H9 (cell line): ENCODE measurements around the gene ASF1B. TPM values are rescaled to one million over a fixed set of nuclear protein-coding genes. Genes with fewer than 3 reads are reported as not detected.

Experiments used
- DNase-seq: peaks from one replicate; pipeline ENCODE4 v3.0.0-alpha.2; 2017
- H2AFZ ChIP-seq: one replicate; pipeline ENCODE4 v1.6.1; 2013; ENCODE audit warnings: mild to moderate bottlenecking, low read length, control low read depth, moderate library complexity
- H2AK5ac ChIP-seq: 2 replicates; pipeline ENCODE4 v1.6.1; 2013; ENCODE audit warnings: low read length, control low read depth, mixed read lengths; ENCODE audit not compliant: insufficient read length
- H2BK120ac ChIP-seq: one replicate; pipeline ENCODE4 v1.6.1; 2013; ENCODE audit warnings: low read depth, mild to moderate bottlenecking, low read length, control low read depth, inconsistent platforms; ENCODE audit not compliant: poor library complexity, severe bottlenecking
- H2BK12ac ChIP-seq: 2 replicates; pipeline ENCODE4 v1.6.1; 2013; ENCODE audit warnings: low read length, control low read depth, mixed read lengths, low read depth; ENCODE audit not compliant: insufficient read length
- H2BK15ac ChIP-seq: 2 replicates; pipeline ENCODE4 v1.6.1; 2013; ENCODE audit warnings: low read depth, low read length, control low read depth
- H2BK20ac ChIP-seq: one replicate; pipeline ENCODE4 v1.6.1; 2013; ENCODE audit warnings: low read depth, mild to moderate bottlenecking, low read length, control low read depth, inconsistent platforms; ENCODE audit not compliant: poor library complexity, severe bottlenecking
- H2BK5ac ChIP-seq: 2 replicates; pipeline ENCODE4 v1.6.1; 2013; ENCODE audit warnings: low read length, control low read depth, mixed read lengths; ENCODE audit not compliant: insufficient read length
- H3K14ac ChIP-seq: 2 replicates; pipeline ENCODE4 v1.6.1; 2013; ENCODE audit warnings: low read length, control low read depth; ENCODE audit not compliant: insufficient read depth
- H3K18ac ChIP-seq: 2 replicates; pipeline ENCODE4 v1.6.1; 2013; ENCODE audit warnings: low read depth, mild to moderate bottlenecking, mixed read lengths, low read length, control low read depth; ENCODE audit not compliant: insufficient read length
- H3K23ac ChIP-seq: 2 replicates; pipeline ENCODE4 v1.6.1; 2013; ENCODE audit warnings: low read length, control low read depth, mixed read lengths, low read depth; ENCODE audit not compliant: insufficient read length
- H3K23me2 ChIP-seq: 2 replicates; pipeline ENCODE4 v1.6.1; 2013; ENCODE audit warnings: low read depth, mild to moderate bottlenecking, mixed read lengths, low read length, control low read depth; ENCODE audit not compliant: insufficient read length, poor library complexity, severe bottlenecking
- H3K27ac ChIP-seq: 2 replicates; pipeline ENCODE4 v1.5.1; 2013; ENCODE audit warnings: low read length, control low read depth, mixed read lengths, low read depth; ENCODE audit not compliant: insufficient read length
- H3K27me3 ChIP-seq: 2 replicates; pipeline ENCODE4 v1.6.1; 2013; ENCODE audit warnings: low read length, control low read depth, inconsistent platforms; ENCODE audit not compliant: insufficient read depth
- H3K4ac ChIP-seq: 2 replicates; pipeline ENCODE4 v1.6.1; 2013; ENCODE audit warnings: low read depth, mild to moderate bottlenecking, control low read depth, inconsistent platforms, low read length, moderate library complexity
- H3K4me1 ChIP-seq: 2 replicates; pipeline ENCODE4 v1.6.1; 2013; ENCODE audit warnings: low read length, control low read depth, inconsistent platforms; ENCODE audit not compliant: insufficient read depth
- H3K4me2 ChIP-seq: 2 replicates; pipeline ENCODE4 v1.6.1; 2013; ENCODE audit warnings: low read length, control low read depth, mixed read lengths; ENCODE audit not compliant: insufficient read length, insufficient read depth
- H3K56ac ChIP-seq: 2 replicates; pipeline ENCODE4 v1.6.1; 2013; ENCODE audit warnings: low read depth, mild to moderate bottlenecking, mixed read lengths, low read length, control low read depth; ENCODE audit not compliant: insufficient read length
- H3K79me1 ChIP-seq: 2 replicates; pipeline ENCODE4 v1.6.1; 2013; ENCODE audit warnings: low read depth, mild to moderate bottlenecking, moderate library complexity, low read length, control low read depth, inconsistent platforms; ENCODE audit not compliant: insufficient read depth, poor library complexity, severe bottlenecking
- H3K79me2 ChIP-seq: 2 replicates; pipeline ENCODE4 v1.6.1; 2013; ENCODE audit warnings: low read length, control low read depth, inconsistent platforms; ENCODE audit not compliant: insufficient read depth
- H3K9ac ChIP-seq: 2 replicates; pipeline ENCODE4 v1.6.1; 2013; ENCODE audit warnings: low read length, control low read depth, mixed read lengths; ENCODE audit not compliant: insufficient read length; ENCODE audit errors: extremely low read depth
- H3K9me3 ChIP-seq: one replicate; pipeline ENCODE4 v1.6.1; 2013; ENCODE audit warnings: low read depth, low read length, inconsistent platforms; ENCODE audit not compliant: control insufficient read depth
- H3T11ph ChIP-seq: one replicate; pipeline ENCODE4 v1.6.1; 2013; ENCODE audit warnings: mild to moderate bottlenecking, low read length, control low read depth, inconsistent platforms
- H4K20me1 ChIP-seq: one replicate; pipeline ENCODE4 v1.6.1; 2013; ENCODE audit not compliant: control insufficient read depth, insufficient read length, insufficient read depth
- H4K5ac ChIP-seq: 2 replicates; pipeline ENCODE4 v1.6.1; 2013; ENCODE audit warnings: low read depth, mild to moderate bottlenecking, mixed read lengths, low read length, control low read depth; ENCODE audit not compliant: insufficient read length
- H4K8ac ChIP-seq: replicated peaks from 2 replicates; pipeline ENCODE4 v1.6.1; 2013; ENCODE audit warnings: low read length, control low read depth, mixed read lengths, low read depth; ENCODE audit not compliant: insufficient read length
- H4K91ac ChIP-seq: 2 replicates; pipeline ENCODE4 v1.6.1; 2013; ENCODE audit warnings: low read depth, mild to moderate bottlenecking, moderate library complexity, mixed read lengths, low read length, control low read depth; ENCODE audit not compliant: insufficient read length
- H3K27ac Mint-ChIP-seq, 3 experiments: 2 replicates in 2 of 3; 3 replicates in 1 of 3; pipeline ENCODE4 v1.8.0; 2020 to 2021; ENCODE audit warnings: mixed read lengths in 3 of 3, mild to moderate bottlenecking in 1 of 3, moderate library complexity in 1 of 3
- H3K27me3 Mint-ChIP-seq: 2 replicates; pipeline ENCODE4 v1.8.0; 2021; ENCODE audit warnings: low read depth, mild to moderate bottlenecking, moderate library complexity, mixed read lengths
- H3K36me3 Mint-ChIP-seq, 3 experiments: 2 replicates in 2 of 3; 3 replicates in 1 of 3; pipeline ENCODE4 v1.8.0; 2020 to 2021; ENCODE audit warnings: low read depth in 3 of 3, mixed read lengths in 3 of 3; ENCODE audit not compliant: insufficient read depth in 1 of 3
- H3K4me1 Mint-ChIP-seq, 2 experiments: 2 replicates each; pipeline ENCODE4 v1.8.0; 2020; ENCODE audit warnings: mixed read lengths in 2 of 2
- H3K4me3 Mint-ChIP-seq, 2 experiments: 2 replicates in 1 of 2; 3 replicates in 1 of 2; pipeline ENCODE4 v1.8.0; 2020 to 2021; ENCODE audit warnings: mild to moderate bottlenecking in 2 of 2, mixed read lengths in 2 of 2, moderate library complexity in 1 of 2
- H3K9me3 Mint-ChIP-seq, 2 experiments: 2 replicates in 1 of 2; 3 replicates in 1 of 2; pipeline ENCODE4 v1.8.0; 2020; ENCODE audit warnings: mild to moderate bottlenecking in 2 of 2, mixed read lengths in 2 of 2, moderate library complexity in 1 of 2
- CTCF ChIP-seq: fragments of 200-600 bp; sonication (generic); conservative IDR thresholded peaks from 3 replicates; pipeline ENCODE4 v1.8.0; 2021; ENCODE audit warnings: antibody characterized with exemption, mild to moderate bottlenecking
- WGBS: extraction: QIAGEN DNeasy Blood & Tissue Kit; methylation state at CpG from one replicate; pipeline ENCODE4 v1.1.7; 2013; ENCODE audit warnings: missing lambda C conversion rate, low lambda C conversion rate, mixed read lengths; ENCODE audit not compliant: insufficient read length; ENCODE audit errors: extremely low coverage; 5-methylcytosine and 5-hydroxymethylcytosine counted together
- total RNA-seq: library from RNA; stranded (reverse); gene quantifications from 2 replicates; pipeline ENCODE4 v1.2.1, GENCODE V29; 2021

ASF1B gene
- total RNA-seq, 1 experiment from 2014 or later, result 46.6 TPM

GRCh38 chr19:14082675-14082960 is 53.8 kb downstream of the ASF1B start:
- no peak for TF ChIP-seq CTCF
- no peak overlapping the region for H3K4ac ChIP-seq
- H3K27ac Mint-ChIP-seq, result no peak overlapping the region
- no peak overlapping the region for H4K91ac ChIP-seq
- H3K36me3 Mint-ChIP-seq, result peaks cover 0 to 11% (median 3%) of the 10 kb centered on the region in 3 experiments; a peak in 5 of 7 replicates
- DNase-seq, result no peak
- H3K23me2 ChIP-seq, result peaks cover 9% of the 10 kb centered on the region
- no peaks in the 10 kb centered on the region for H3K27me3 ChIP-seq
- no peak overlapping the region for H2BK20ac ChIP-seq
- no peaks in the 10 kb centered on the region for H3K9me3 ChIP-seq
- H2AK5ac ChIP-seq, result no peak overlapping the region
- no peak overlapping the region for H2BK15ac ChIP-seq
- no peaks in the 10 kb centered on the region; the same call in 1 of the 2 replicates for H3K4me1 ChIP-seq
- no peak overlapping the region for H4K5ac ChIP-seq
- WGBS, result no CpG with 5 or more reads among the region's 1 CpG
- no peak overlapping the region for H3K9ac ChIP-seq
- no peak overlapping the region for H2BK5ac ChIP-seq
- no peak overlapping the region for H3K23ac ChIP-seq
- H3K27me3 Mint-ChIP-seq, result peaks cover 9% of the 10 kb centered on the region
- peak overlapping the region in 1 of 2 experiments; percentile 95; a peak in 3 of 5 replicates for H3K4me3 Mint-ChIP-seq
- H2BK120ac ChIP-seq, result no peak overlapping the region
- H3K18ac ChIP-seq, result no peak overlapping the region
- H3K4me1 Mint-ChIP-seq, result peaks cover 6 to 7% of the 10 kb centered on the region in 2 experiments; a peak in 3 of 4 replicates
- no peaks in the 10 kb centered on the region for H3K9me3 Mint-ChIP-seq
- no peak overlapping the region for H3K14ac ChIP-seq
- no peaks in the 10 kb centered on the region for H3K79me2 ChIP-seq
- H3K56ac ChIP-seq, result no peak overlapping the region
- H2AFZ ChIP-seq, result no peak overlapping the region
- H3K79me1 ChIP-seq, result no peaks in the 10 kb centered on the region
- no peak overlapping the region for H2BK12ac ChIP-seq
- H4K8ac ChIP-seq, result no peak overlapping the region
- H4K20me1 ChIP-seq, result no peaks in the 10 kb centered on the region
- H3T11ph ChIP-seq, result no peak overlapping the region
- no peak overlapping the region for H3K4me2 ChIP-seq
- no peak overlapping the region for H3K27ac ChIP-seq
